Fibroblast of pulmonary artery (primary cell): Measurements from ENCODE around the gene BCL2L2.
"Not testable (repeated sequence)": the region's sequence is repeated elsewhere in the genome, so short reads cannot be mapped to it uniquely, and the experiment has no call there.

Source experiments
- DNase-seq: peaks from one replicate; pipeline ENCODE4 v3.0.0-alpha.2; 2010; ENCODE audit warnings: low read depth
- H3K4me3 ChIP-seq: replicated peaks from 2 replicates; pipeline ENCODE4 v1.5.1; 2011; ENCODE audit warnings: low read depth, mild to moderate bottlenecking, control low read depth, low read length, moderate library complexity
- CTCF ChIP-seq: IDR thresholded peaks from 2 replicates; pipeline ENCODE4 v1.5.1; 2011; ENCODE audit warnings: mild to moderate bottlenecking, control low read depth, low read length, inconsistent platforms; ENCODE audit errors: missing control alignments

Gene BCL2L2, protein sequence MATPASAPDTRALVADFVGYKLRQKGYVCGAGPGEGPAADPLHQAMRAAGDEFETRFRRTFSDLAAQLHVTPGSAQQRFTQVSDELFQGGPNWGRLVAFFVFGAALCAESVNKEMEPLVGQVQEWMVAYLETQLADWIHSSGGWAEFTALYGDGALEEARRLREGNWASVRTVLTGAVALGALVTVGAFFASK

DNA sequence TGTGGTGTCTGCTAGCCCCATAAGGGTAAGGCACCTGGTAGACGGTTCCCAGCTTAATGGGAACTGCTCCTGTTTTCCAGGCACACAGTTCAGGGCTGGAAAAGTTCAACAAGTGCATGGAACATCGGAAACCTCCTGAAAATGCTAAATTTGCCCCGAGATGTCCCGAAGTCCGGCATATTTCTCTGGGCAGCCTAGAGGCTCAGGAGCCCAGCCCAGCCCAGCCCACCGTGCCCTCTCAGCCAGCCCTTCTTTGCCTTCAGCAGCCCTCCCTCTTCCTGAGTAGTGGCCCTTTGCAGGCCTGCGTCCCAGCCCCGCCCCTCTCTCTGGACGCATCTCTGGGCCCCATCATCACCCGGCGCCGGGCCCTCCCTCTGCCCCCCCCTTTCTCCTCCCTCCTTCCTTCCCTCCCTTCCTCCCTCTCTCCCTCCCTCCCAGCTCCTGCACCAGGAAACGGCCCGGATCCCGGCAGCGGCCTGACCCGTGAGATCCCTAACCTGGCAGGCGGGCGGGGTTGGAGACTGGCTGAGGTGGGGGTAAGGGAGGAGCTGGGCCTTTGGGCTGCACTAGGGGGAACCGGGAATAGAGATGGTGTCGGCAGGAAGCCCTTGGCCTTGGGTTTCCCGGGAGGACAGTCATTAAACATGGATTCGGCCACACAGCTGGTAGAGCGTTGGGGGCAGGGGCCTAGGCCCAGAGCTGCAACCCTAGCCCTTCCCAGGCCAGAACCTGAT lies at the start of gene BCL2L2:
BCL2L2 (plus strand) TSS at position 422 of the 734 bp plus-strand sequence. CDS start 935 bp downstream, outside the sequence.
- H3K4me3 ChIP-seq = peak within 1 kb of the TSS; percentile 97
- peak; percentile 91 for DNase-seq
- TF ChIP-seq CTCF = no peak

- no peak for DNase-seq
- no peak for TF ChIP-seq CTCF
- H3K4me3 ChIP-seq = no peak overlapping the region
These were observed 48.4 kb upstream of the BCL2L2 start for GRCh38 chr14:23258256-23258655.

DNA sequence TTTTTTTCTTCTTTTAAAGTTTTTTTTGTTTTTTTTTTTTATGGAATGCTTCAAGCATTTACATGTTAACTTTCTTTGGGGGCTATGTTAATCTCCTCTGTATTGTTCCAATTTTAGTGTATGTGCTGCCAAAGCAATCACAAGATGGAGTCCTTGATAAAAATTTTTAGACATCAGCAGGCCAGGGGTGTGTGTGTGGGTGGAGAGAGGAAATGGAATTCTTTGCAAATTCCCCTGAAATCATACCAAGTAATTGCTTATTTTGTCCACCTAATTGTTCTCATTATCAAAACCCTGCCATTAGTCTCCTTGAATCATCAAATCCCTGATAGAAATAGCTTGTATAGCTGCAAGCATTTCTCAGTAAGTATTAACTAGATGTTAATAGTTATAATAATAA lies 47.2 kb upstream of the BCL2L2 start:
- no peak overlapping the region for H3K4me3 ChIP-seq
- no peak for TF ChIP-seq CTCF
- DNase-seq = no peak

GRCh38 chr14:23260849-23261248 lies 45.8 kb upstream of the BCL2L2 start:
- H3K4me3 ChIP-seq, DNase-seq: not testable (repeated sequence)

GRCh38 chr14:23269193-23269592 lies 37.4 kb upstream of the BCL2L2 start:
- H3K4me3 ChIP-seq = no peak overlapping the region
- DNase-seq = no peak
- no peak for TF ChIP-seq CTCF

DNA sequence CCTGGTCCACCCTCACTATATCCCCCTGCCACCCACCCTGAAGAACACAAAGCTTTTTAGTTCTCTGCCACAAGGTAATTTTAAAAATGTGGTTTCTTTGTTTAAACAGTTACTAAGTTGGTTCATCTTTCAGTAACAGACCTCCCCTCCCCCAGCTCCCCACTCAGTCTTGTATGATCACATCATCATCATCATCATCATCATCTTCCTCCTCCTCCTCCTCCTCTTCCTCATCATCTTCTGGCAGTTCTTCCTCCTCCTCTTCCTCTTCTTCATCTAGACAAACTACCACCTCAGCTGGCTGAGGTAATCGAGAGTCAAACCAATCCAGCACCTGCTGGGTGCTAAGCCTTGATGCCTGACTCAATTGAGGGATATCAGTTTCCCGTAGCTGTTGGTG lies 31.2 kb upstream of the BCL2L2 start:
- H3K4me3 ChIP-seq = no peak overlapping the region
- DNase-seq = no peak
- no peak for TF ChIP-seq CTCF

DNA sequence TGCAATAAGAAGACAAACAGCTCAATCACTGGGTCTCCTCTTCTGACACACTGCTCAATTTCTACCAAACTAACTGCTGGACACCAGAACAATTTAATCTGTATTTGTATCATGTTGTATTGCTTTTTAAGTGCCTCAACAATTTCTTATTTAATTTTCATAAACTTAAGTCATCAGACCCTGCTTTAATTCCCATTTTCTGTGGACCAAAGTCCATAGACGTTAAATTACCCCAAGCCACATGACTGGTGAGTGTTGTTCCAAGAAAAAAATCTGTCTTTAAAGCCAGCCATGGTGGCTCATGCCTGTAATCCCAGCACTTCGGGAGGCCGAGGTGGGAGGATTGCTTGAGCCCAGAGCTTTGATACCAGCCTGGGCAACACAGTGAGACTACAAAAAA lies 29.4 kb upstream of the BCL2L2 start:
- TF ChIP-seq CTCF = no peak
- no peak overlapping the region for H3K4me3 ChIP-seq
- no peak for DNase-seq

- H3K4me3 ChIP-seq, DNase-seq: not testable (repeated sequence)
These were observed 28.7 kb upstream of the BCL2L2 start for GRCh38 chr14:23277928-23278327.
